ENCODE measurements around the gene FAM3B. TPM values are rescaled to one million over a fixed set of nuclear protein-coding genes. Genes with fewer than 3 reads are reported as not detected.
A peak's percentile ranks its signal among the peaks of the same experiment; 100 is the strongest.

The FAM3B gene
- total RNA-seq, 1 experiment from 2014 or later = 0.52 TPM

- DNase-seq (ENCODE audit: low read depth) = no peak
Observed at GRCh38 chr21:41393876-41394465, 77.4 kb downstream of the FAM3B start.

GRCh38 chr21:41396558-41397075 lies 80.0 kb downstream of the FAM3B start:
- DNase-seq (ENCODE audit: low read depth) = peak; percentile 67

DNA sequence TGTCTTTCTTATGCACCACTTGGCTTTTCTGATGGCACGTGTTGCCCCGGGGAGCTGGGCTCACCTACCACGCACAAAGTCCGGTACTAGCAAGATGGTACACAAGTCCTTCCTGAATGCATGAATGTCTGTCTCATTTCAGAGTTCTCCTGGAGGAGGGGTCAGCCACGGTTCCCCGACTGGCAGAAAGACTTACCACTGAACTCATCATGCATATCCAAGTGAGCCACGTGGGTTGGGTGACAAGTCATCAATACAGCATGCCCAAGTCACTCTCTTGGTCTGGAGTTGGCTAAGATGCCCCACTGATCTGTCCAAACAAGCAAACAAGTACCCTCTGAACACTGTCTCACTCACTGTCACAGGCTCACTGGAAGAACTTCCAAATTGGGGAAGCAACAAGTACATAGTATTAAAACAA lies 80.9 kb downstream of the FAM3B start:
- no peak for DNase-seq (ENCODE audit: low read depth)

- no peak for DNase-seq (ENCODE audit: low read depth)
Observed at GRCh38 chr21:41398251-41398650, 81.7 kb downstream of the FAM3B start.

DNA sequence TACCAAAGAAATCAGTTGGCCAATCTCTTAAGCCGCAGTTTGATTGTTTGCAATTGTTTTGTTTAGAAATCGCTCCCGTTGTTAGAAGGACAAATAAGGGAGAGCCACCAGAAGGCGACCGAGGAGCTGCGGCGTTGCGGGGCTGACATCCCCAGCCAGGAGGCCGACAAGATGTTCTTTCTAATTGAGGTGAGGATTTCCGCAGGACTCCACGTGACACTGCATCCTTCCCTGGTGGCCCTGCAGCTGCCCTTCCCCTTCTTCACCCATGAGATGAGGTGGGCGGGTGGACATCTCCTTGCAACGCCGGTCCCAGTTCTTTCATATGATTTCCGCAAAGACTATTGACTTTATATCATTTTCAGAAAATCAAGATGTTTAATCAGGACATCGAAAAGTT lies 82.2 kb downstream of the FAM3B start:
- DNase-seq (ENCODE audit: low read depth) = no peak

GRCh38 chr21:41399246-41399800 lies 82.7 kb downstream of the FAM3B start:
- no peak for DNase-seq (ENCODE audit: low read depth)

- DNase-seq (ENCODE audit: low read depth) = no peak
Observed at GRCh38 chr21:41402231-41402630, 85.6 kb downstream of the FAM3B start.

GRCh38 chr21:41402796-41403195 lies 86.2 kb downstream of the FAM3B start:
- DNase-seq (ENCODE audit: low read depth) = no peak

DNA sequence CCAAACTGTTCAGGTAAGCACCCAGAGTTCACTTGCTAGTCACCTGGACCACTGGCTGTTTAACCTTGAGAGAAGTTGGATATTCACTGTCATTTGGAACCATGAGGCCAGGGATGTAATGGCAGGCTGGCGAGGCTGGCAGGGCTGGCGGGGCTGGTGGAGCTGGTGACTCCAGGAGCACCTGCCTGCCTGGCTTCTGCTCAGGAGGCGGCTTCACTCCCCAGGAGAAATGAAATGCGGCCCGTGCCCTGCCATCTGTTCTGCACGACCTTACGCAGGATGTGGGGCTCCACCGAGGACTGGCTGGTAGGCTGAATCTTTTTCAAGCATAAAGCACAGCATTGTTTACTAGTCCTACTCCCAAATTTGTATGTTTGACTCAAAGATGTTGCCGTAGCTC lies 86.7 kb downstream of the FAM3B start:
- DNase-seq (ENCODE audit: low read depth) = no peak

DNA sequence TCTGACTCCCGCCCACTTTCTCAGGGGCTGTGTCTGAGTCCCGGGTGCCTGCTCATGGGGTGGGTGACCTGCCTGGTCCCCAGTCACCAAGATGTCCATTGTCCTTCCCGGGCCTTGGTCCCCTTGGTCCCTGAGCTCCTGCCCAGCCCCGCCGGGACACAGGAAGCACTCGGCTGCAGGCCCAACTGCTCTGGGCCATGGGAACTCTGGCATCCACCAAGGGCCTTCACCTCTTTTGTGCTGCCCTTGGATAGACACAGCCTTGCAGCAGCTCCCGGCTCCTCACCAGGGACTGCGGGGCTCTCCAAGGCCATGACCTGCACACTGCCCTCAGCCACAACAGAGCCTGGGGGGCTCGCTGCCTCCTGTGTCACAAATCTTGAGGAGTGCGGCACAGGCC lies 87.4 kb downstream of the FAM3B start:
- no peak for DNase-seq (ENCODE audit: low read depth)

- DNase-seq (ENCODE audit: low read depth) = no peak
Observed at GRCh38 chr21:41405321-41405720, 88.7 kb downstream of the FAM3B start.

DNA sequence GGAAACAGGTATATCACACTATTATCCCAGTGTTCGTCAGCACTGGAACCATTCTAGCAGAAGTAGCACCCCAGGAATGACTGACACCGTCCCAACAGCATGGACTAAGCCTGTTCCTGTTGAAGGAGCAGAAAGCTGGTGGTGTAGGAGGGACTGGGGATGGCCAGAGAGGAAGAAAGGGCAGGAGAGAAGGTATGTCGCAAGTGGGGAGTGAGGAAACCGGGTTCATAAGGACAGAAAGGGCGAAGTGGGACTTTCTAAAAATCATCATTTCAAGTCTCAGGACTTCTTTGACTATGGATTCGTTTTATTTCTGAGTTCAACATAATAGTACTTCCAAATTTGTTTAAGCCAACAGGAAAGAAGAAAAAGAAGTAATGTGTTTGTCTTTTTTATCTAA lies 89.7 kb downstream of the FAM3B start:
- DNase-seq (ENCODE audit: low read depth) = no peak

Other genes starting within 250 kb of the FAM3B start
- 194 and 229 TPM in 2 replicates for gene BACE2, start 148.6 kb upstream of the FAM3B start, total RNA-seq (2014; rRNA removed; shearing (Covaris generic))
- 346 and 370 TPM in 2 replicates for gene MX2, start 45.2 kb downstream of the FAM3B start, total RNA-seq (2014; rRNA removed; shearing (Covaris generic))
- gene MX1, start 109.4 kb downstream of the FAM3B start, total RNA-seq (2014; rRNA removed; shearing (Covaris generic)) = 1,013 and 1,365 TPM in 2 replicates
- 2.3 and 5.5 TPM in 2 replicates for gene TMPRSS2, start 191.4 kb downstream of the FAM3B start, total RNA-seq (2014; rRNA removed; shearing (Covaris generic))